ENCODE data around the gene GPATCH1.

GPATCH1 gene

GRCh38 chr19:33063356-33063752, 17.6 kb upstream of the GPATCH1 start:
- peak; percentile 67 for DNase-seq (ENCODE audit: low spot score)

- DNase-seq (ENCODE audit: low spot score) = no peak
Observed at GRCh38 chr19:33063753-33064457, 17.1 kb upstream of the GPATCH1 start.

- DNase-seq (ENCODE audit: low spot score) = no peak
Observed at GRCh38 chr19:33064458-33064791, 16.6 kb upstream of the GPATCH1 start.

GRCh38 chr19:33064792-33065550, 16.0 kb upstream of the GPATCH1 start, which contains the start of gene RHPN2:
Gene RHPN2, minus strand, starts transcription at chr19:33064888. Its CDS starts 36 bp downstream, at chr19:33064852.
- peak; percentile 76 for DNase-seq (ENCODE audit: low spot score)

- no peak for DNase-seq (ENCODE audit: low spot score)
Observed at GRCh38 chr19:33066543-33066942, 14.4 kb upstream of the GPATCH1 start.

- no peak for DNase-seq (ENCODE audit: low spot score)
Observed at GRCh38 chr19:33067121-33067520, 13.9 kb upstream of the GPATCH1 start.

- DNase-seq (ENCODE audit: low spot score) = no peak
Observed at GRCh38 chr19:33071887-33072286, 9.1 kb upstream of the GPATCH1 start.

GRCh38 chr19:33075519-33075918, 5.5 kb upstream of the GPATCH1 start:
- no peak for DNase-seq (ENCODE audit: low spot score)

- DNase-seq (ENCODE audit: low spot score) = no peak
Observed at GRCh38 chr19:33085570-33086128, 4.7 kb downstream of the GPATCH1 start.

- DNase-seq (ENCODE audit: low spot score) = no peak
Observed at GRCh38 chr19:33086955-33087354, 6.0 kb downstream of the GPATCH1 start.

- no peak for DNase-seq (ENCODE audit: low spot score)
Observed at GRCh38 chr19:33089010-33089409, 8.0 kb downstream of the GPATCH1 start.

- DNase-seq (ENCODE audit: low spot score) = no peak
Observed at GRCh38 chr19:33090179-33090578, 9.2 kb downstream of the GPATCH1 start.

GRCh38 chr19:33093420-33094210, 12.6 kb downstream of the GPATCH1 start:
- DNase-seq (ENCODE audit: low spot score) = no peak

GRCh38 chr19:33094436-33095067, 13.6 kb downstream of the GPATCH1 start:
- DNase-seq (ENCODE audit: low spot score) = no peak

GRCh38 chr19:33096005-33096404, 15.0 kb downstream of the GPATCH1 start:
- DNase-seq (ENCODE audit: low spot score) = no peak

GRCh38 chr19:33098055-33098534, 17.1 kb downstream of the GPATCH1 start:
- DNase-seq (ENCODE audit: low spot score) = no peak

- DNase-seq (ENCODE audit: low spot score) = no peak
Observed at GRCh38 chr19:33100894-33101644, 20.1 kb downstream of the GPATCH1 start.

GRCh38 chr19:33102893-33103292, 21.9 kb downstream of the GPATCH1 start:
- DNase-seq (ENCODE audit: low spot score) = no peak

- DNase-seq (ENCODE audit: low spot score) = no peak
Observed at GRCh38 chr19:33108161-33108560, 27.2 kb downstream of the GPATCH1 start.

GRCh38 chr19:33110137-33110910, 29.3 kb downstream of the GPATCH1 start:
- no peak for DNase-seq (ENCODE audit: low spot score)
